Activated CD8-positive, alpha-beta T cell treated with anti-CD3 and anti-CD28 coated beads for 36 hours (primary cell): ENCODE results near the gene BTBD1. TPM values are rescaled to one million over a fixed set of nuclear protein-coding genes. Genes with fewer than 3 reads are reported as not detected.
"Not testable (repeated sequence)": the region's sequence is repeated elsewhere in the genome, so short reads cannot be mapped to it uniquely, and the experiment has no call there.

Source experiments
- ATAC-seq: fragments of 200-7000 bp; cut with Tn5 transposase; one replicate; pipeline ENCODE4 v1.10.0; 2021; ENCODE audit warnings: mild to moderate bottlenecking, moderate library complexity
- CTCF ChIA-PET: fragments of 350-600 bp; sonication (Branson Sonifier 250); formaldehyde crosslinking; loops from one replicate; lab custom pipeline; 2021; ENCODE audit warnings: antibody characterized with exemption; lab: Charles Lee
- POLR2A ChIA-PET: fragments of 350-600 bp; sonication (Branson Sonifier 250); formaldehyde crosslinking; loops from one replicate; lab custom pipeline; 2021; ENCODE audit warnings: antibody characterized with exemption; lab: Charles Lee
- DNase-seq: peaks from one replicate; pipeline ENCODE4 v3.0.0-alpha.2; 2020
- H3K27ac Mint-ChIP-seq: one replicate; pipeline ENCODE4 v1.8.0; 2021; ENCODE audit warnings: mild to moderate bottlenecking, mixed read lengths
- H3K27me3 Mint-ChIP-seq: one replicate; pipeline ENCODE4 v1.8.0; 2021; ENCODE audit warnings: mixed read lengths
- H3K36me3 Mint-ChIP-seq: one replicate; pipeline ENCODE4 v1.8.0; 2021; ENCODE audit warnings: low read depth, mixed read lengths
- H3K4me1 Mint-ChIP-seq: one replicate; pipeline ENCODE4 v1.8.0; 2021; ENCODE audit warnings: low read depth, mixed read lengths
- H3K4me3 Mint-ChIP-seq: one replicate; pipeline ENCODE4 v1.8.0; 2021; ENCODE audit warnings: mild to moderate bottlenecking, moderate library complexity, mixed read lengths
- H3K9me3 Mint-ChIP-seq: one replicate; pipeline ENCODE4 v1.8.0; 2021; ENCODE audit warnings: mixed read lengths
- intact Hi-C: fragments of 100-400 bp; cut with micrococcal nuclease; formaldehyde crosslinking; loops from one replicate; pipeline ENCODE4 v1.10.0; 2022
- total RNA-seq, 2 experiments: library from RNA; stranded (reverse); gene quantifications; one replicate each; pipeline ENCODE4 v1.2.3, GENCODE V29; 2021
- TF ChIP-seq, protein P1 (sequence below): fragments of 200-600 bp; IDR thresholded peaks from one replicate; pipeline ENCODE4 v1.8.0; 2022; ENCODE audit warnings: antibody characterized with exemption, mild to moderate bottlenecking

The BTBD1 gene
- total RNA-seq, 2 experiments from 2014 or later: 63.3 to 63.8 TPM

- Mint-ChIP-seq H3K27ac (no peak overlapping the region), H3K9me3 (no peaks in the 10 kb centered on the region), H3K4me1 (peaks cover 9% of the 10 kb centered on the region), H3K36me3 (no peaks in the 10 kb centered on the region), H3K27me3 (peaks cover 6% of the 10 kb centered on the region), H3K4me3 (no peak overlapping the region)
- no peak for DNase-seq
- intact Hi-C loops: no loop called here
- ChIA-PET POLR2A (no interaction called here), CTCF (no interaction called here)
- TF ChIP-seq, protein P1, sequence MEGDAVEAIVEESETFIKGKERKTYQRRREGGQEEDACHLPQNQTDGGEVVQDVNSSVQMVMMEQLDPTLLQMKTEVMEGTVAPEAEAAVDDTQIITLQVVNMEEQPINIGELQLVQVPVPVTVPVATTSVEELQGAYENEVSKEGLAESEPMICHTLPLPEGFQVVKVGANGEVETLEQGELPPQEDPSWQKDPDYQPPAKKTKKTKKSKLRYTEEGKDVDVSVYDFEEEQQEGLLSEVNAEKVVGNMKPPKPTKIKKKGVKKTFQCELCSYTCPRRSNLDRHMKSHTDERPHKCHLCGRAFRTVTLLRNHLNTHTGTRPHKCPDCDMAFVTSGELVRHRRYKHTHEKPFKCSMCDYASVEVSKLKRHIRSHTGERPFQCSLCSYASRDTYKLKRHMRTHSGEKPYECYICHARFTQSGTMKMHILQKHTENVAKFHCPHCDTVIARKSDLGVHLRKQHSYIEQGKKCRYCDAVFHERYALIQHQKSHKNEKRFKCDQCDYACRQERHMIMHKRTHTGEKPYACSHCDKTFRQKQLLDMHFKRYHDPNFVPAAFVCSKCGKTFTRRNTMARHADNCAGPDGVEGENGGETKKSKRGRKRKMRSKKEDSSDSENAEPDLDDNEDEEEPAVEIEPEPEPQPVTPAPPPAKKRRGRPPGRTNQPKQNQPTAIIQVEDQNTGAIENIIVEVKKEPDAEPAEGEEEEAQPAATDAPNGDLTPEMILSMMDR: no peak
- no peak for ATAC-seq
Measured at GRCh38 chr15:83088876-83089275, 21.8 kb upstream of the BTBD1 start.

- DNase-seq (no peak), ATAC-seq (no peak)
- intact Hi-C loops: no loop called here
- TF ChIP-seq, protein P1: no peak
- H3K36me3 Mint-ChIP-seq: no peaks in the 10 kb centered on the region
- ChIA-PET CTCF (no interaction called here), POLR2A (interaction anchor here (0.6 to 0.7 kb wide), 2 partner anchors 15 to 20 kb away, joined by 3 to 4 read pairs; partner anchors contain the start of gene BTBD1)
- no peak overlapping the region for H3K27ac Mint-ChIP-seq
- H3K27me3 Mint-ChIP-seq: peaks cover 9% of the 10 kb centered on the region
- H3K4me1 Mint-ChIP-seq: peaks cover 6% of the 10 kb centered on the region
- H3K9me3 Mint-ChIP-seq: no peaks in the 10 kb centered on the region
- no peak overlapping the region for H3K4me3 Mint-ChIP-seq
Measured at GRCh38 chr15:83087576-83087975, 20.5 kb upstream of the BTBD1 start.

- H3K4me3 Mint-ChIP-seq, CTCF ChIA-PET, H3K27ac Mint-ChIP-seq, H3K4me1 Mint-ChIP-seq, DNase-seq, H3K9me3 Mint-ChIP-seq, ATAC-seq, H3K36me3 Mint-ChIP-seq, POLR2A ChIA-PET, intact Hi-C loops: not testable (repeated sequence)
- peaks cover 14% of the 10 kb centered on the region for H3K27me3 Mint-ChIP-seq
Measured at GRCh38 chr15:83085864-83086552, 19.0 kb upstream of the BTBD1 start.

DNA sequence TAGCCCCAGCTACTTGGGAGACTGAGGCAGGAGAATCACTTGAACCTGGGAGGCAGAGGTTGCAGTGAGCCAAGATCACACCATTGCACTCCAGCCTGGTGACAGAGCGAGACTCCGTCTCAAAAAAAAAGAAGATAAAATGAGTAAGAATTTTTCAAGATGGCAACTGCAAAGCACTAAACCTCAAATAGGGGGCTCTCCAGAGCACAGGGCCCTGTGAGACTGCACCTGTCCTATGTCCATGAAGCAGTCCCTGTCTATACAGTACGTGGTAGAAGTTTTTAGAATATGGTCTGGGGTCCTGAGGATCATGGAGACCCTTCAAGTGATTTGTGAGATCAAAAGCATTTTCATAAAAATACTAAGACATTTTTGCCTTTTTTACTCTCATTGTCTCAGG, 18.4 kb upstream of the BTBD1 start:
- DNase-seq, H3K36me3 Mint-ChIP-seq, H3K4me1 Mint-ChIP-seq, intact Hi-C loops, POLR2A ChIA-PET, H3K4me3 Mint-ChIP-seq, ATAC-seq, H3K27ac Mint-ChIP-seq, H3K9me3 Mint-ChIP-seq, CTCF ChIA-PET: not testable (repeated sequence)
- peaks cover 14% of the 10 kb centered on the region for H3K27me3 Mint-ChIP-seq

- POLR2A ChIA-PET: interaction anchor here (0.6 kb wide), 1 partner anchor 26 kb away, joined by 3 read pairs; no protein-coding TSS in a partner anchor
- peaks cover 18% of the 10 kb centered on the region for H3K27me3 Mint-ChIP-seq
- intact Hi-C loops: no loop called here
- CTCF ChIA-PET: no interaction called here
- H3K4me3 Mint-ChIP-seq: no peak overlapping the region
- H3K27ac Mint-ChIP-seq: no peak overlapping the region
- ATAC-seq (no peak), DNase-seq (no peak)
- no peaks in the 10 kb centered on the region for H3K36me3 Mint-ChIP-seq
- peaks cover 4% of the 10 kb centered on the region for H3K4me1 Mint-ChIP-seq
- TF ChIP-seq, protein P1: no peak
- no peaks in the 10 kb centered on the region for H3K9me3 Mint-ChIP-seq
Measured at GRCh38 chr15:83082730-83083386, 15.8 kb upstream of the BTBD1 start.
